SU-DHL-6 (cell line): Measurements from ENCODE around the gene WWOX.
A peak's percentile ranks its signal among the peaks of the same experiment; 100 is the strongest.

Experiments
- H2AFZ ChIP-seq: fragments of 200-600 bp; sonication (generic); 2 replicates; pipeline ENCODE4 v1.6.1; 2014; ENCODE audit warnings: low read depth, mild to moderate bottlenecking, moderate library complexity, mixed read lengths, antibody characterized with exemption, low read length; ENCODE audit not compliant: severe bottlenecking
- H3F3A ChIP-seq: fragments of 200-600 bp; shearing (Covaris generic); 2 replicates; pipeline ENCODE4 v1.6.0; 2016; ENCODE audit warnings: antibody characterized with exemption, mild to moderate bottlenecking; ENCODE audit not compliant: insufficient read depth
- H3K27ac ChIP-seq: fragments of 200-600 bp; sonication (generic); 2 replicates; pipeline ENCODE4 v1.5.1; 2016; ENCODE audit warnings: low read depth, mild to moderate bottlenecking, low read length, moderate library complexity, mixed read lengths
- H3K27me3 ChIP-seq: fragments of 200-600 bp; sonication (generic), shearing (Covaris generic); 2 replicates; pipeline ENCODE4 v1.6.0; 2014; ENCODE audit warnings: mild to moderate bottlenecking, low read length
- H3K36me3 ChIP-seq: fragments of 200-600 bp; sonication (generic); 2 replicates; pipeline ENCODE4 v1.6.1; 2014; ENCODE audit warnings: mild to moderate bottlenecking, low read length, mixed read lengths
- H3K4me2 ChIP-seq: fragments of 300-600, 200-600 bp; shearing (Covaris generic), sonication (generic); 2 replicates; pipeline ENCODE4 v1.6.0; 2014; ENCODE audit warnings: low read length, low read depth, mild to moderate bottlenecking; ENCODE audit not compliant: poor library complexity, severe bottlenecking
- H3K4me3 ChIP-seq: fragments of 200-600 bp; sonication (generic); 2 replicates; pipeline ENCODE4 v1.5.1; 2014; ENCODE audit warnings: antibody characterized with exemption, low read length, mild to moderate bottlenecking, mixed read lengths; ENCODE audit not compliant: insufficient read depth, poor library complexity, severe bottlenecking
- H3K79me2 ChIP-seq: fragments of 200-600 bp; sonication (generic); 2 replicates; pipeline ENCODE4 v1.6.1; 2014; ENCODE audit warnings: mild to moderate bottlenecking, low read length, moderate library complexity; ENCODE audit not compliant: insufficient read depth
- H3K9ac ChIP-seq: fragments of 200-600 bp; sonication (generic); 2 replicates; pipeline ENCODE4 v1.7.0; 2014; ENCODE audit warnings: mild to moderate bottlenecking, low read length
- H3K9me2 ChIP-seq: fragments of 200-600 bp; sonication (generic); replicated peaks from 2 replicates; pipeline ENCODE4 v1.6.1; 2014; ENCODE audit warnings: low read length; ENCODE audit not compliant: insufficient read depth
- H3K9me3 ChIP-seq: fragments of 200-600 bp; sonication (generic); 2 replicates; pipeline ENCODE4 v1.6.1; 2014; ENCODE audit warnings: low read length, mixed read lengths; ENCODE audit not compliant: insufficient read depth
- H4K20me1 ChIP-seq: fragments of 200-600 bp; sonication (generic); 2 replicates; pipeline ENCODE4 v1.6.1; 2014; ENCODE audit warnings: low read depth, mild to moderate bottlenecking, antibody characterized with exemption, low read length, moderate library complexity, mixed read lengths
- EZH2phosphoT487 ChIP-seq: fragments of 200-600 bp; sonication (generic), shearing (Covaris generic); conservative IDR thresholded peaks from 2 replicates; pipeline ENCODE4 v1.6.1; 2018; ENCODE audit warnings: mild to moderate bottlenecking, antibody characterized with exemption, low read length, moderate library complexity, mixed read lengths
- TF ChIP-seq, protein P1 (sequence below): fragments of 200-600 bp; sonication (generic); IDR thresholded peaks from one replicate; pipeline ENCODE4 v1.5.1; 2017; ENCODE audit warnings: antibody characterized with exemption, mild to moderate bottlenecking, low read length, moderate library complexity; ENCODE audit not compliant: insufficient read depth, poor library complexity, severe bottlenecking

WWOX gene

DNA sequence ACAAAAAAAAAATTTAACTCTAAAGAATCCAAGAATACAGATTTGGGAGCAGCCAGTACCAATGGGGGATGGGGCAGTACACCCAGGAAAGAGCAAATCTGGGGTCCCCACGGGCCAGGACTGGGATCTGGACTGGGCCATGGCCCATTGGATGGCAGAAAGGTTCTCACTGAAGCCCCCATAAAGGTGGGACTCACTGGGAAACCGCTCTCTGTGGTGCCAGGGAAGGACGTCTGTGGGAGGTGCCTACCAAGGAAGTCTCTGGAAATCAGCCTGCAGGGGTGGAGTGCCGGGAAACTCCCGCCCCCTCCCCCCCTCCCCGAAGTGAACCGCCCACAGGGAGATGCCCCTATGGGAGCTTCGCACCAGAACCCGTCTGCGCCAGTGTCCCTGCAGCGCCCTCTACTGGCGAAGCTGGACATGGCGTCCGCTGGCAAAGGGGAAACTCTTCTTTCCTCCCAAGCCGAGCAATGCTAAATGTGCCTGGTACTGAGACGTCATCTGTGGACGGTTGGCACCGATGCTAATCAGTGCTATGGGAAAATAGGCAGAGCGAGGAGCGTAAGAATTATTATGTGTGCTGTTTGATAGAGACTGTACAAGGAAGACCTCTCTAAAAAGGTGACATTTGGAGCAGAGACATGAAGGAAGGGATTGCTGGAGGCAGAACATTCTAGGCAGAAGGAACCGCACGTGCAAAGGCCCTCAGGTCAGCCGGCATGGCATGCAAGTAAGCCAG lies 671.1 kb downstream of the WWOX start:
- no peaks in the 10 kb centered on the region for H3K27me3 ChIP-seq
- no peaks in the 10 kb centered on the region for H3K36me3 ChIP-seq
- no peak overlapping the region for H3K4me3 ChIP-seq
- H3F3A ChIP-seq: no peaks in the 10 kb centered on the region
- no peak overlapping the region for H3K27ac ChIP-seq
- no peak overlapping the region for H3K9ac ChIP-seq
- no peaks in the 10 kb centered on the region for H3K9me3 ChIP-seq
- H2AFZ ChIP-seq: no peak overlapping the region
- TF ChIP-seq, protein P1, sequence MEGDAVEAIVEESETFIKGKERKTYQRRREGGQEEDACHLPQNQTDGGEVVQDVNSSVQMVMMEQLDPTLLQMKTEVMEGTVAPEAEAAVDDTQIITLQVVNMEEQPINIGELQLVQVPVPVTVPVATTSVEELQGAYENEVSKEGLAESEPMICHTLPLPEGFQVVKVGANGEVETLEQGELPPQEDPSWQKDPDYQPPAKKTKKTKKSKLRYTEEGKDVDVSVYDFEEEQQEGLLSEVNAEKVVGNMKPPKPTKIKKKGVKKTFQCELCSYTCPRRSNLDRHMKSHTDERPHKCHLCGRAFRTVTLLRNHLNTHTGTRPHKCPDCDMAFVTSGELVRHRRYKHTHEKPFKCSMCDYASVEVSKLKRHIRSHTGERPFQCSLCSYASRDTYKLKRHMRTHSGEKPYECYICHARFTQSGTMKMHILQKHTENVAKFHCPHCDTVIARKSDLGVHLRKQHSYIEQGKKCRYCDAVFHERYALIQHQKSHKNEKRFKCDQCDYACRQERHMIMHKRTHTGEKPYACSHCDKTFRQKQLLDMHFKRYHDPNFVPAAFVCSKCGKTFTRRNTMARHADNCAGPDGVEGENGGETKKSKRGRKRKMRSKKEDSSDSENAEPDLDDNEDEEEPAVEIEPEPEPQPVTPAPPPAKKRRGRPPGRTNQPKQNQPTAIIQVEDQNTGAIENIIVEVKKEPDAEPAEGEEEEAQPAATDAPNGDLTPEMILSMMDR: peak; percentile 72
- TF ChIP-seq EZH2phosphoT487: no peak
- H3K79me2 ChIP-seq: no peaks in the 10 kb centered on the region
- H4K20me1 ChIP-seq: no peaks in the 10 kb centered on the region
- no peak overlapping the region for H3K4me2 ChIP-seq
- H3K9me2 ChIP-seq: no peaks in the 10 kb centered on the region

DNA sequence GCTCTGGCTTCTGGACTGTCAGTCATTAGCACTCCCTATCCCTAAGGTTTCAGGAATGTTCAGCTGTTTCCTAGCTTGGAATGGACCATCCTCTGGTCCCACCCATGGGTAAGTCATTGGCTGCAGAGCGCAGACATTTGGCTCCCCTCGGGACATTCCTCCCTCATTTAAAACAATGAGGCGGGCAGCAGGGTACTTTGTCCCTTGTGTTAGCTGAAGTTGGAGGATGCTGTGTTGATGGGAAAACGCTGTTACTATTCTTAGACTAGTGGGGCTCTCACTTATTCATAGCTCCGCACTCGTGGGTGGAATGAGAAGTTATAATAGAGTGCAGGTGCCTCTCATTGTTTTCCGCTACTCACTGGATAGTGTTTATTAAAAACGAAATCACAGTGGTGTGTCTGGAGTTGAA lies 673.8 kb downstream of the WWOX start:
- Histone ChIP-seq H3K79me2 (no peaks in the 10 kb centered on the region), H3K4me3 (no peak overlapping the region), H3K9ac (no peak overlapping the region), H3F3A (no peaks in the 10 kb centered on the region), H4K20me1 (no peaks in the 10 kb centered on the region), H3K9me3 (no peaks in the 10 kb centered on the region), H3K36me3 (no peaks in the 10 kb centered on the region), H3K4me2 (no peak overlapping the region), H3K27me3 (no peaks in the 10 kb centered on the region), H3K27ac (no peak overlapping the region), H3K9me2 (no peaks in the 10 kb centered on the region), H2AFZ (no peak overlapping the region)
- TF ChIP-seq EZH2phosphoT487: no peak
- TF ChIP-seq, protein P1: no peak

DNA sequence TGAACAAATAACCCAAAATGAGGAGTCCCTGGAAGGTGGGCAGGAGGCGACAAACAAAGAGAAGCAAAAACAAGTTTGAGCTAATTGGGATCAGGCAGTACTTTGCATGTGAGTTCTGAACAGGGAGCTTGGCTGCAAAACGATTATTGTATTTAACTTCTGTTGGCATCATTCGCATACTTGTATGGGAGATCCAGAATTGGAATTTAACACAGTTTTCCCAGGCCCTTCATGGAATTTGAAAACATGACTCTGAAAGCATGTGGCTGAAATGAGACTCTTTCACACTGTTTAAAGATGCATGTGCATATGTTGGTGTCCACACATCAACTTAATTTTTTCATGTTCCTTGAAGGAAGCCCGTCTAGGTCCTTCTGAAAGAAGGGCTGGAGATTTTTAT lies 674.3 kb downstream of the WWOX start:
- H3K79me2 ChIP-seq: no peaks in the 10 kb centered on the region
- H3F3A ChIP-seq: no peaks in the 10 kb centered on the region
- no peaks in the 10 kb centered on the region for H3K9me2 ChIP-seq
- no peaks in the 10 kb centered on the region for H3K27me3 ChIP-seq
- H3K4me3 ChIP-seq: no peak overlapping the region
- H3K9me3 ChIP-seq: no peaks in the 10 kb centered on the region
- TF ChIP-seq, protein P1: no peak
- no peak for TF ChIP-seq EZH2phosphoT487
- no peak overlapping the region for H2AFZ ChIP-seq
- no peak overlapping the region for H3K4me2 ChIP-seq
- H3K9ac ChIP-seq: no peak overlapping the region
- H4K20me1 ChIP-seq: no peaks in the 10 kb centered on the region
- H3K36me3 ChIP-seq: no peaks in the 10 kb centered on the region
- no peak overlapping the region for H3K27ac ChIP-seq
